Panc1 (cell line): ENCODE measurements around the gene FAF1.
"Not testable (repeated sequence)": the region's sequence is repeated elsewhere in the genome, so short reads cannot be mapped to it uniquely, and the experiment has no call there.

Experiments
- CTCF ChIP-seq: fragments of 450-650 bp; IDR thresholded peaks from 2 replicates; pipeline ENCODE4 v1.5.1; 2017; ENCODE audit warnings: mild to moderate bottlenecking
- POLR2AphosphoS5 ChIP-seq: IDR thresholded peaks from 2 replicates; pipeline ENCODE4 v1.6.1; 2012; ENCODE audit warnings: mild to moderate bottlenecking, low read depth, low read length, moderate library complexity
- REST ChIP-seq, 2 experiments: IDR thresholded peaks; 2 replicates each; pipeline ENCODE4 v1.6.1; 2011 to 2012; ENCODE audit warnings: low read depth in 2 of 2, control low read depth in 1 of 2, low read length in 1 of 2, mild to moderate bottlenecking in 1 of 2, moderate library complexity in 1 of 2; ENCODE audit not compliant: insufficient read depth in 1 of 2
- SIN3A ChIP-seq: IDR thresholded peaks from 2 replicates; pipeline ENCODE4 v1.6.1; 2012; ENCODE audit warnings: low read depth, mild to moderate bottlenecking, low read length, moderate library complexity, borderline replicate concordance; ENCODE audit not compliant: insufficient read depth
- TCF7L2 ChIP-seq: IDR thresholded peaks from 2 replicates; pipeline ENCODE4 v1.6.1; 2011; ENCODE audit warnings: mild to moderate bottlenecking, low read depth, low read length, inconsistent platforms

GRCh38 chr1:50754764-50755163 lies 205.3 kb downstream of the FAF1 start:
- TF ChIP-seq POLR2AphosphoS5; REST (IDR thresholded peaks at IDR 0.05; ENCODE audit: insufficient read depth in 1 of 2, low read depth in 2 of 2, low read length in 1 of 2); CTCF; SIN3A; TCF7L2: not testable (repeated sequence)
